Stomach (tissue), 9 donors: ENCODE data around the gene ADCY10. TPM values are rescaled to one million over a fixed set of nuclear protein-coding genes. Genes with fewer than 3 reads are reported as not detected.

Experiments
- DNase-seq, 2 donors: peaks; one replicate each; pipeline versions ENCODE4 v3.0.0 to v3.0.0-alpha.2; 2013 to 2019
- H3K27ac ChIP-seq, 5 donors: fragments of 200-600 bp in 4 of 5; sonication (generic) in 4 of 5; one replicate each; pipeline ENCODE4 v1.5.1; 2013 to 2019; ENCODE audit warnings: mild to moderate bottlenecking in 1 of 5, moderate library complexity in 1 of 5
- H3K27me3 ChIP-seq, 3 donors: fragments of 200-600 bp; sonication (generic); one replicate each; pipeline ENCODE4 v1.5.1; 2017 to 2019; ENCODE audit warnings: mixed run types in 1 of 3
- H3K36me3 ChIP-seq, 4 donors: fragments of 200-600 bp; sonication (generic); 1 replicate in 3 of 4; 2 replicates in 1 of 4; pipeline ENCODE4 v1.5.1; 2016 to 2019
- H3K4me1 ChIP-seq, 4 donors: fragments of 200-600 bp; sonication (generic); one replicate each; pipeline ENCODE4 v1.5.1; 2016 to 2019
- H3K4me3 ChIP-seq, 4 donors: fragments of 200-600 bp; sonication (generic) in 3 of 4; one replicate each; pipeline ENCODE4 v1.5.1; 2016 to 2019; ENCODE audit warnings: mild to moderate bottlenecking in 1 of 4
- H3K9me3 ChIP-seq, 4 donors: fragments of 200-600 bp; sonication (generic); one replicate each; pipeline ENCODE4 v1.5.1; 2016 to 2019
- CTCF ChIP-seq, 7 experiments: fragments of 450-650 bp in 4 of 7; fragments of 200-600 bp in 3 of 7; sonication (generic) in 3 of 7; IDR thresholded peaks; one replicate each; pipeline ENCODE4 v1.5.1; 2016 to 2019; ENCODE audit warnings: antibody characterized with exemption in 7 of 7, control low read depth in 2 of 7, mild to moderate bottlenecking in 1 of 7
- EP300 ChIP-seq: sonication (generic); formaldehyde crosslinking; IDR thresholded peaks from one replicate; pipeline ENCODE4 v1.6.1; 2017; ENCODE audit warnings: antibody characterized with exemption
- POLR2A ChIP-seq, 4 donors: fragments of 450-650 bp; IDR thresholded peaks; one replicate each; pipeline ENCODE4 v1.6.1; 2016; ENCODE audit warnings: antibody characterized with exemption in 4 of 4, control low read depth in 2 of 4, mild to moderate bottlenecking in 1 of 4, moderate library complexity in 1 of 4
- POLR2AphosphoS5 ChIP-seq, 3 donors: sonication (generic); formaldehyde crosslinking; IDR thresholded peaks; one replicate each; pipeline ENCODE4 v1.6.1; 2016; ENCODE audit warnings: antibody characterized with exemption in 3 of 3
- WGBS, 5 donors: extraction: QIAGEN DNeasy Blood & Tissue Kit in 3 of 5; methylation state at CpG; one replicate each; pipeline versions ENCODE4 v1.1.5 to v1.1.7; 2013 to 2018; 5-methylcytosine and 5-hydroxymethylcytosine counted together
- intact Hi-C: fragments of 100-400 bp; cut with DNase I; formaldehyde crosslinking; loops from one replicate; pipeline ENCODE4 v1.15.1; 2023; ENCODE audit warnings: low total_unique reads
- polyA plus RNA-seq, 3 donors: library from polyadenylated mRNA; stranded (reverse); fragments of 200-250 nt; gene quantifications; one replicate each; pipeline ENCODE4 v1.2.3, GENCODE V29; 2013
- total RNA-seq, 5 donors: library from RNA; depleted of rRNA; stranded (reverse); fragments of >200 nt; gene quantifications; one replicate each; pipeline versions ENCODE4 v1.1.0 to v1.2.3, GENCODE V29; 2014 to 2016
- donor health status: healthy with polysubstance abuse.
- donor health status: Bipolar disorder and iron deficiency.
- donor health status: healthy.

The ADCY10 gene
- total and polyA plus RNA-seq, 8 donors: 0.60 TPM; not detected in 7

GRCh38 chr1:167794043-167794442 is 119.9 kb downstream of the ADCY10 start:
- TF ChIP-seq POLR2AphosphoS5 (IDR thresholded peaks at IDR 0.05) (no peak), POLR2A (IDR thresholded peaks at IDR 0.05) (no peak), CTCF (IDR thresholded peaks at IDR 0.05) (no peak), EP300 (no peak)
- no peaks in the 10 kb centered on the region for H3K27me3 ChIP-seq
- peaks cover 11 to 31% (median 21%) of the 10 kb centered on the region in 4 donors for H3K36me3 ChIP-seq
- H3K4me3 ChIP-seq: no peak overlapping the region
- no peak for DNase-seq
- intact Hi-C loops: loop anchor here (10.0 kb wide), 1 partner anchor 59 kb away; no protein-coding TSS in a partner anchor
- 89 to 99% (median 96%) methylated on average over 1 of the region's 1 CpG for WGBS, 5 donors
- no peaks in the 10 kb centered on the region for H3K9me3 ChIP-seq
- no peak overlapping the region for H3K27ac ChIP-seq
- peaks cover 0 to 27% (median 18%) of the 10 kb centered on the region in 4 donors for H3K4me1 ChIP-seq

GRCh38 chr1:167792188-167792565 is 121.8 kb downstream of the ADCY10 start:
- no peak for TF ChIP-seq EP300
- TF ChIP-seq POLR2A (IDR thresholded peaks at IDR 0.05): no peak
- TF ChIP-seq POLR2AphosphoS5 (IDR thresholded peaks at IDR 0.05): no peak
- no peak for TF ChIP-seq CTCF (IDR thresholded peaks at IDR 0.05)
- 82 to 95% (median 90%) methylated on average over 4 of the region's 4 CpGs for WGBS, 5 donors
- intact Hi-C loops: loop anchor here (10.0 kb wide), 1 partner anchor 57 kb away; no protein-coding TSS in a partner anchor

GRCh38 chr1:167791281-167792187 is 122.4 kb downstream of the ADCY10 start:
- intact Hi-C loops: loop anchor here (10.0 kb wide), 1 partner anchor 57 kb away; no protein-coding TSS in a partner anchor
- DNase-seq: peak; percentile 29 to 73
- 56 to 77% (median 67%) methylated on average over 5 of the region's 5 CpGs for WGBS, 5 donors
- Histone ChIP-seq H3K9me3 (no peaks in the 10 kb centered on the region), H3K36me3 (peaks cover 11 to 51% (median 47%) of the 10 kb centered on the region in 4 donors), H3K27me3 (no peaks in the 10 kb centered on the region), H3K4me1 (peaks cover 0 to 15% (median 13%) of the 10 kb centered on the region in 4 donors), H3K4me3 (no peak overlapping the region), H3K27ac (peak overlapping the region in 3 of 5 donors; percentile 46 to 71 (median 66))
- TF ChIP-seq POLR2AphosphoS5 (IDR thresholded peaks at IDR 0.05) (peak; percentile 33 to 79 (median 76)), EP300 (no peak)

More at GRCh38 chr1:167792188-167792565, 121.8 kb downstream of the ADCY10 start:
- H3K9me3 ChIP-seq: no peaks in the 10 kb centered on the region
- H3K4me3 ChIP-seq: no peak overlapping the region
- peaks cover 0 to 15% (median 13%) of the 10 kb centered on the region in 4 donors for H3K4me1 ChIP-seq
- peaks cover 11 to 47% (median 40%) of the 10 kb centered on the region in 4 donors for H3K36me3 ChIP-seq
- peak overlapping the region in 2 of 5 donors; percentile 27 to 71 for H3K27ac ChIP-seq
- no peak for DNase-seq
- H3K27me3 ChIP-seq: no peaks in the 10 kb centered on the region

- Histone ChIP-seq H3K36me3 (peaks cover 11 to 57% (median 51%) of the 10 kb centered on the region in 4 donors), H3K4me3 (no peak overlapping the region), H3K9me3 (no peaks in the 10 kb centered on the region), H3K27me3 (no peaks in the 10 kb centered on the region), H3K27ac (no peak overlapping the region), H3K4me1 (peaks cover 0 to 1% (median under 1%) of the 10 kb centered on the region in 4 donors)
- TF ChIP-seq POLR2AphosphoS5 (IDR thresholded peaks at IDR 0.05) (no peak), EP300 (no peak), POLR2A (IDR thresholded peaks at IDR 0.05) (no peak), CTCF (IDR thresholded peaks at IDR 0.05) (no peak)
- WGBS, 5 donors: 83 to 91% (median 84%) methylated on average over 5 of the region's 5 CpGs
- intact Hi-C loops: loop anchor here (10.0 kb wide), 1 partner anchor 55 kb away; no protein-coding TSS in a partner anchor
- DNase-seq: no peak
Measured at GRCh38 chr1:167790117-167790516, 123.8 kb downstream of the ADCY10 start.
